Chondrocyte (in vitro differentiated cells): Measurements from ENCODE around the gene DPYD. TPM values are rescaled to one million over a fixed set of nuclear protein-coding genes. Genes with fewer than 3 reads are reported as not detected.

Experiments used
- DNase-seq: peaks from one replicate; pipeline ENCODE4 v3.0.0; 2021; ENCODE audit warnings: mixed read lengths, low spot score
- H3K27ac Mint-ChIP-seq: one replicate; pipeline ENCODE4 v1.8.0; 2021; ENCODE audit warnings: mild to moderate bottlenecking, moderate library complexity, mixed read lengths; ENCODE audit not compliant: unreplicated experiment
- H3K27me3 Mint-ChIP-seq: 2 replicates; pipeline ENCODE4 v1.8.0; 2021; ENCODE audit warnings: low read depth, mixed read lengths
- H3K36me3 Mint-ChIP-seq: 2 replicates; pipeline ENCODE4 v1.8.0; 2021; ENCODE audit warnings: low read depth, mixed read lengths
- H3K4me1 Mint-ChIP-seq: 2 replicates; pipeline ENCODE4 v1.8.0; 2021; ENCODE audit warnings: low read depth, mild to moderate bottlenecking, mixed read lengths
- H3K4me3 Mint-ChIP-seq: one replicate; pipeline ENCODE4 v1.8.0; 2021; ENCODE audit warnings: mild to moderate bottlenecking, moderate library complexity, mixed read lengths; ENCODE audit not compliant: unreplicated experiment
- H3K9me3 Mint-ChIP-seq: 2 replicates; pipeline ENCODE4 v1.8.0; 2021; ENCODE audit warnings: low read depth, mixed read lengths
- total RNA-seq: library from RNA; stranded (reverse); gene quantifications from 3 replicates; pipeline ENCODE4 v1.2.1, GENCODE V29; 2021
- TF ChIP-seq, protein P1 (sequence below): fragments of 200-600 bp; sonication (generic); IDR thresholded peaks from 2 replicates; pipeline ENCODE4 v1.5.0; 2021; ENCODE audit warnings: antibody characterized with exemption, mild to moderate bottlenecking, moderate library complexity

Gene DPYD
- total RNA-seq, 1 donor from 2014 or later: 5.3 TPM

DNA sequence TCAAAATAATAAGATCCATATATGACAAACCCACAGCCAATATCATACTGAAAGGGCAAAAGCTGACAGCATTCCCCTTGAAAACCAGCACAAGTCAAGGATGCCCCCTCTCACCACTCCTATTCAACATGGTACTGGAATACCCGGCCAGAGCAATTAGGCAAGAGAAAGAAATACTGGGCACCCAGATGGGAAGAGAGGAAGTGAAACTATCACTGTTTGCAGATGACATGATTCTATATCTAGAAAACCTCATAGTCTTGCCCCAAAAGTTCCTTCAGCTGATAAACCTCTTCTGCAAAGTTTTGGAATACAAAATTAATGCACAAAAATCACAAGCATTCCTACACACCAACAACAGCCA, 756.6 kb downstream of the DPYD start:
- no peak overlapping the region for H3K27ac Mint-ChIP-seq
- no peaks in the 10 kb centered on the region for H3K4me1 Mint-ChIP-seq
- TF ChIP-seq, protein P1, sequence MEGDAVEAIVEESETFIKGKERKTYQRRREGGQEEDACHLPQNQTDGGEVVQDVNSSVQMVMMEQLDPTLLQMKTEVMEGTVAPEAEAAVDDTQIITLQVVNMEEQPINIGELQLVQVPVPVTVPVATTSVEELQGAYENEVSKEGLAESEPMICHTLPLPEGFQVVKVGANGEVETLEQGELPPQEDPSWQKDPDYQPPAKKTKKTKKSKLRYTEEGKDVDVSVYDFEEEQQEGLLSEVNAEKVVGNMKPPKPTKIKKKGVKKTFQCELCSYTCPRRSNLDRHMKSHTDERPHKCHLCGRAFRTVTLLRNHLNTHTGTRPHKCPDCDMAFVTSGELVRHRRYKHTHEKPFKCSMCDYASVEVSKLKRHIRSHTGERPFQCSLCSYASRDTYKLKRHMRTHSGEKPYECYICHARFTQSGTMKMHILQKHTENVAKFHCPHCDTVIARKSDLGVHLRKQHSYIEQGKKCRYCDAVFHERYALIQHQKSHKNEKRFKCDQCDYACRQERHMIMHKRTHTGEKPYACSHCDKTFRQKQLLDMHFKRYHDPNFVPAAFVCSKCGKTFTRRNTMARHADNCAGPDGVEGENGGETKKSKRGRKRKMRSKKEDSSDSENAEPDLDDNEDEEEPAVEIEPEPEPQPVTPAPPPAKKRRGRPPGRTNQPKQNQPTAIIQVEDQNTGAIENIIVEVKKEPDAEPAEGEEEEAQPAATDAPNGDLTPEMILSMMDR: no peak
- DNase-seq: no peak
- H3K9me3 Mint-ChIP-seq: peaks cover 8% of the 10 kb centered on the region
- H3K27me3 Mint-ChIP-seq: no peaks in the 10 kb centered on the region
- no peak overlapping the region for H3K4me3 Mint-ChIP-seq
- H3K36me3 Mint-ChIP-seq: peaks cover 3% of the 10 kb centered on the region

DNA sequence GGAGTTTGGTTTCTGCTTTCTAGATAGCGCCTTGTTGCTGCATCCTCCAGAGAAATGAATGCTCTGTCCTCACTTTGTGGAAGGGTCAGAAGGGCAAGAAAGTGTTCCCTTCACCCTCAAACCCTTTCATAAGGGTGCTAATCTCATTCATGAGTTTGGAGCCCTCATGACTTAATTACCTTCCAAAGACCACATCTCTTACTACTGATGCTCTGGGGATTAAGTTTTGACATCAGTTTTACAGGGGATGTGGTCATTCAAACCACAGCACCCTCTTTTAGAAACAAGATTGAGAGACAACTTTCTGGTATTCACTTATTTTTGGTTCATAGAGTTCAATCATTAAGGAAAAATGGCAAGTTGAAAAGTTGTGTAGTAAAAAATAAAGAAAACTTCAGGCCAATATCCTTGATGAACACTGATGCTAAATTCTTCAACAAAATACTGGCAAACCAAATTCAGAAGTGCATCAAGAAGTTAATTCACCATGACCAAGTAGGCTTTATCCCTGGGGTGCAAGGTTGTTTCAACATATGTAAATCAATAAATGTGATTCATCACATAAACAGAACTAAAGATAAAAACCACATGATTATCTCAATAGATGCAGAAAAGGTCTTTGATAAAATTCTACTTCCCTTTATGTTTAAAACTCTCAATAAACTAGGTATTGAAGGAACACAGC, 757.1 kb downstream of the DPYD start:
- H3K36me3 Mint-ChIP-seq: peaks cover 3% of the 10 kb centered on the region
- no peak overlapping the region for H3K4me3 Mint-ChIP-seq
- peaks cover 4% of the 10 kb centered on the region for H3K4me1 Mint-ChIP-seq
- H3K9me3 Mint-ChIP-seq: peaks cover 8% of the 10 kb centered on the region
- TF ChIP-seq, protein P1: no peak
- no peaks in the 10 kb centered on the region for H3K27me3 Mint-ChIP-seq
- H3K27ac Mint-ChIP-seq: no peak overlapping the region
- DNase-seq: no peak

DNA sequence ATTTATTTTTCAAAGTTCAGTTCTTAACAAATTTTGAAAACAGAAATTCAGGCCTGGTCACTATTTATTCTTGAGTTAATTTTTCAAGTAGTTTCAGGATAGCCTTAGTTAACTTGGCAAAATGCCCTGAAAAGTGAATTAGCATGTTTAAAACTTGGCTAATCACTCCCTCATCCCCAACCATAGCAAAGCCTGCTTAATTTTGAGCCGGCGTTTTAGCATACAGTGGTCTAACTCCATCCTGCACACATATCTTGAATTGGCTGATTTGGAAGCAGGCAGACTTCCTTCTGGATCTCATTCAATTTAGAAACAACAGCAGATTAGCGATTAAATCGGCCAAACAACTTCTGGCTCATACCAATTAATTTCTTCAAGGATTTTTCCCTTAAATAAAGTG, 760.0 kb downstream of the DPYD start:
- no peak for DNase-seq
- H3K27ac Mint-ChIP-seq: no peak overlapping the region

DNA sequence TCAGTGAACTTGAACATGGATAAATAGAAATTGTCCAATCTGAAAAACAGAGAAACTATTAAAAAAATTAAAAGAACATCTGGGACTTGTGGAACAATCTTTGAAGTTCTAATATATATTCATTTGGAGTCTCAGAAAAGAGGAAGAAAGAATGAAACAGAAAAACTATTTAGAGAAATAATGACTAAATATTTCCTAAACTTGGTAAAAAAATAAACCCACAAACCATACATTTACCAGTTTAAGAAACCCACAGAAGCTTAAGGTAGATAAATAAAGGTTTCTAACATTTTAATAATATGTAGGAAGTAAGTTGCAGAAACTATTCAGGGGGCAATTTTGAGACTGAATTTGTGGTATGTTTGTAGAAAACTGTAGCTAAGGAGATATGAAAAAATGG, 761.5 kb downstream of the DPYD start:
- Mint-ChIP-seq H3K36me3 (peaks cover 3% of the 10 kb centered on the region), H3K27me3 (no peaks in the 10 kb centered on the region), H3K4me3 (no peak overlapping the region), H3K9me3 (peaks cover 6% of the 10 kb centered on the region), H3K27ac (no peak overlapping the region), H3K4me1 (peaks cover 7% of the 10 kb centered on the region)
- DNase-seq: no peak
- TF ChIP-seq, protein P1: no peak

More for the DNA sequence above, 760.0 kb downstream of the DPYD start:
- TF ChIP-seq, protein P1: no peak
- Mint-ChIP-seq H3K36me3 (peaks cover 3% of the 10 kb centered on the region), H3K9me3 (peaks cover 8% of the 10 kb centered on the region), H3K4me3 (no peak overlapping the region), H3K4me1 (peaks cover 7% of the 10 kb centered on the region), H3K27me3 (no peaks in the 10 kb centered on the region)

DNA sequence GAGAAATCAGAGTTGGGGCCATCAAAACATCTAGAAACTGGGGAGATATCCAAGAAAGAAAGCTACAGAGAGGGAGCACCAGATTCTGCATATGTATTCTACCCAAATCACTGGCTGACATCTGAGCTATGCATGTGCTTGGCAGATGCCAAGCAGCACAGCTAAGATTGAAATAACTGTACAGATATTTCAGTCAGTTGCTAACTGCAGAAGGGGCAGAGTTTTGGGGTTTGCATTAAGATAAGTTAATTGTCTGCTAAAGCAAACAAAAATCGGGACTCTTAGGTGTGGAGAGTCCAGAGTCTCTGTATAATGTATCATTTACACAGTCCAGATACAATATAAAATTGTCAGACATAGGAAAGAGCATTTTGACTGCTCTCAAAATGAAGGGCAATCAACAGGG, 762.1 kb downstream of the DPYD start:
- peaks cover 4% of the 10 kb centered on the region for H3K36me3 Mint-ChIP-seq
- DNase-seq: no peak
- peaks cover 7% of the 10 kb centered on the region for H3K4me1 Mint-ChIP-seq
- H3K4me3 Mint-ChIP-seq: no peak overlapping the region
- H3K27me3 Mint-ChIP-seq: no peaks in the 10 kb centered on the region
- TF ChIP-seq, protein P1: no peak
- peaks cover 6% of the 10 kb centered on the region for H3K9me3 Mint-ChIP-seq
- no peak overlapping the region for H3K27ac Mint-ChIP-seq
